K562 (cell line): ENCODE measurements around the gene GMDS.

ENCODE experiments used
- CTCF ChIP-seq, 3 experiments: IDR thresholded peaks in 2 of 3; conservative IDR thresholded peaks in 1 of 3; 2 replicates each; pipeline ENCODE4 v1.5.1; 2011 to 2012; ENCODE audit warnings: low read length in 3 of 3, mild to moderate bottlenecking in 3 of 3, control low read depth in 2 of 3, improper control_type of control experiment in 1 of 3, inconsistent platforms in 1 of 3, low read depth in 1 of 3, mixed read lengths in 1 of 3, moderate library complexity in 1 of 3; ENCODE audit not compliant: insufficient read depth in 2 of 3
- EP300 ChIP-seq: IDR thresholded peaks from 2 replicates; pipeline ENCODE4 v1.6.1; 2012; ENCODE audit warnings: low read length, improper control_type of control experiment
- EZH2 ChIP-seq: IDR thresholded peaks from 2 replicates; pipeline ENCODE4 v1.6.1; 2012; ENCODE audit warnings: low read depth, mild to moderate bottlenecking, inconsistent platforms, low read length, borderline replicate concordance
- POLR2A ChIP-seq: fragments of 450-650 bp; conservative IDR thresholded peaks from 2 replicates; pipeline ENCODE4 v1.6.1; 2016
- RNF2 ChIP-seq: sonication (generic); IDR thresholded peaks from 2 replicates; pipeline ENCODE4 v1.6.1; 2016
- SNAPC5 ChIP-seq: fragments of 250-450 bp; sonication (Bioruptor Pico); IDR thresholded peaks from 2 replicates; pipeline ENCODE4 v1.8.0; 2021; ENCODE audit warnings: moderate library complexity, mild to moderate bottlenecking, inconsistent platforms
- SOX6 ChIP-seq: fragments of 450-650 bp; IDR thresholded peaks from 2 replicates; pipeline ENCODE4 v1.6.1; 2014; ENCODE audit warnings: mild to moderate bottlenecking
- SRSF3 ChIP-seq: fragments of 200-400 bp; formaldehyde crosslinking; IDR thresholded peaks from 2 replicates; pipeline ENCODE4 v1.6.1; 2016; ENCODE audit warnings: mild to moderate bottlenecking, low read length, moderate library complexity; ENCODE audit not compliant: insufficient read depth
- TCF3 ChIP-seq: sonication (generic); formaldehyde crosslinking; IDR thresholded peaks from 2 replicates; pipeline ENCODE4 v1.4.0; 2020; ENCODE audit warnings: mild to moderate bottlenecking, missing genetic modification reagents
- YY1 ChIP-seq, 3 experiments: IDR thresholded peaks; 2 replicates each; pipeline ENCODE4 v1.6.1; 2011; ENCODE audit warnings: low read length in 2 of 3, mild to moderate bottlenecking in 2 of 3, moderate library complexity in 2 of 3, borderline replicate concordance in 1 of 3, control low read depth in 1 of 3, low read depth in 1 of 3; ENCODE audit not compliant: insufficient read depth in 3 of 3, insufficient replicate concordance in 2 of 3, control insufficient read depth in 1 of 3, insufficient read length in 1 of 3; ENCODE audit errors: extremely low read depth in 1 of 3
- ZNF133 ChIP-seq: fragments of 250-450 bp; sonication (Bioruptor Pico); IDR thresholded peaks from 2 replicates; pipeline ENCODE4 v1.4.0; 2020; ENCODE audit warnings: mild to moderate bottlenecking

- TF ChIP-seq CTCF (IDR thresholded peaks at IDR 0.05 in 2 of 3, conservative IDR thresholded peaks at IDR 0.05 in 1 of 3; ENCODE audit: insufficient read depth in 2 of 3, low read depth in 1 of 3, low read length in 3 of 3): no peak
- TF ChIP-seq EP300: no peak
- no peak for TF ChIP-seq EZH2
- no peak for TF ChIP-seq ZNF133
- TF ChIP-seq TCF3 (CRISPR knock-in tag): no peak
- TF ChIP-seq POLR2A: no peak
- TF ChIP-seq SOX6: no peak
- no peak for TF ChIP-seq RNF2
- no peak for TF ChIP-seq SRSF3
- TF ChIP-seq YY1 (IDR thresholded peaks at IDR 0.05; ENCODE audit: borderline replicate concordance in 1 of 3, control insufficient read depth in 1 of 3, extremely low read depth in 1 of 3, insufficient read depth in 3 of 3, insufficient read length in 1 of 3, insufficient replicate concordance in 2 of 3, low read depth in 1 of 3, low read length in 2 of 3): no peak
- no peak for TF ChIP-seq SNAPC5
Measured at GRCh38 chr6:2126351-2126750, 119.1 kb downstream of the GMDS start.
